DND-41 (cell line): Measurements from ENCODE around the gene JAZF1.

Source experiments
- ATAC-seq: fragments of 200-7000 bp; cut with Tn5 transposase; 3 replicates; pipeline ENCODE4 v1.9.1; 2021; ENCODE audit warnings: low read depth; ENCODE audit not compliant: insufficient read depth
- DNase-seq: peaks from one replicate; pipeline ENCODE4 v3.0.0-alpha.2; 2020
- H2AFZ ChIP-seq: 2 replicates; pipeline ENCODE4 v1.6.0; 2012; ENCODE audit warnings: low read depth, low read length
- H3K27ac ChIP-seq: 2 replicates; pipeline ENCODE4 v1.5.1; 2012; ENCODE audit warnings: low read length, inconsistent platforms
- H3K27me3 ChIP-seq: fragments of 200-600 bp; sonication (generic); 2 replicates; pipeline ENCODE4 v1.6.0; 2012; ENCODE audit warnings: low read length, mild to moderate bottlenecking, inconsistent platforms; ENCODE audit not compliant: insufficient read depth, poor library complexity
- H3K36me3 ChIP-seq: 2 replicates; pipeline ENCODE4 v1.5.1; 2012; ENCODE audit warnings: low read length, inconsistent platforms; ENCODE audit not compliant: insufficient read depth
- H3K4me1 ChIP-seq: 2 replicates; pipeline ENCODE4 v1.5.1; 2012; ENCODE audit warnings: mild to moderate bottlenecking, low read length; ENCODE audit not compliant: insufficient read depth
- H3K4me2 ChIP-seq: 2 replicates; pipeline ENCODE4 v1.6.0; 2012; ENCODE audit warnings: mild to moderate bottlenecking, moderate library complexity, low read length, inconsistent platforms; ENCODE audit not compliant: insufficient read depth
- H3K4me3 ChIP-seq, 2 experiments: fragments of 200-600 bp in 1 of 2; shearing (Covaris generic) in 1 of 2; 2 replicates each; pipeline ENCODE4 v1.5.1; 2012 to 2016; ENCODE audit warnings: inconsistent platforms in 2 of 2, low read length in 2 of 2, mild to moderate bottlenecking in 2 of 2, low read depth in 1 of 2, moderate library complexity in 1 of 2
- H3K79me2 ChIP-seq: 2 replicates; pipeline ENCODE4 v1.6.0; 2012; ENCODE audit warnings: low read length, inconsistent platforms; ENCODE audit not compliant: insufficient read depth
- H3K9ac ChIP-seq: 2 replicates; pipeline ENCODE4 v1.6.0; 2012; ENCODE audit warnings: low read depth, mild to moderate bottlenecking, inconsistent platforms, low read length, moderate library complexity
- H3K9me3 ChIP-seq: 2 replicates; pipeline ENCODE4 v1.5.1; 2012; ENCODE audit warnings: low read length, moderate library complexity, mild to moderate bottlenecking, inconsistent platforms; ENCODE audit not compliant: insufficient read depth, severe bottlenecking
- H4K20me1 ChIP-seq: 2 replicates; pipeline ENCODE4 v1.6.0; 2012; ENCODE audit warnings: low read length; ENCODE audit not compliant: insufficient read depth
- EZH2 ChIP-seq: IDR thresholded peaks from 3 replicates; pipeline ENCODE4 v1.6.1; 2012; ENCODE audit warnings: borderline replicate concordance, low read depth, mild to moderate bottlenecking, moderate library complexity, low read length, inconsistent platforms; ENCODE audit not compliant: severe bottlenecking
- TF ChIP-seq, protein P1 (sequence below): IDR thresholded peaks from 2 replicates; pipeline ENCODE4 v1.5.1; 2012; ENCODE audit warnings: borderline replicate concordance, low read length, moderate library complexity, mild to moderate bottlenecking; ENCODE audit not compliant: poor library complexity, severe bottlenecking; ENCODE audit errors: extremely low read depth

The JAZF1 gene

DNA sequence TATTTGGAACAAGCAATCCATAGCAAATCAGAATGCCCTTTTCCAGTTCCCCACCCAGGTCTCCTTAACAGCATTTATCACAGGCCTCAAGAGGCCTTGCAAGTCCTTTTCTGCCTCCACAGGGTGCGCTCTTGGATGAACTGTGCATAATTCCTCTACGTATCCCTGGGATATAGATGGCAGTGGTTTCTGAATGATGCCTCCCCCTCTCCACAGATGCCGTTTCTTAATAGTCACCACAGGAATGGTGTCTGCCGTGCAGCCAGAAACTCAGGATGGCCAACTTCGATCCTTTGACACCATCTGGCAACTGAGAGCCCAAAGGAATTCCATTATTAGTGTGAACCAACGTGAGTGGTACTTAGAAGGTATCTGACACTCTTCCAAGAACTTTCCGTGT lies 43.1 kb downstream of the JAZF1 start:
- Histone ChIP-seq H2AFZ (no peak overlapping the region), H4K20me1 (no peaks in the 10 kb centered on the region), H3K9ac (no peak overlapping the region), H3K27me3 (no peaks in the 10 kb centered on the region), H3K4me2 (no peak overlapping the region), H3K4me3 (no peak overlapping the region), H3K79me2 (no peaks in the 10 kb centered on the region), H3K27ac (no peak overlapping the region), H3K36me3 (no peaks in the 10 kb centered on the region), H3K9me3 (no peaks in the 10 kb centered on the region), H3K4me1 (no peaks in the 10 kb centered on the region)
- no peak for ATAC-seq
- DNase-seq, result no peak
- TF ChIP-seq, protein P1, sequence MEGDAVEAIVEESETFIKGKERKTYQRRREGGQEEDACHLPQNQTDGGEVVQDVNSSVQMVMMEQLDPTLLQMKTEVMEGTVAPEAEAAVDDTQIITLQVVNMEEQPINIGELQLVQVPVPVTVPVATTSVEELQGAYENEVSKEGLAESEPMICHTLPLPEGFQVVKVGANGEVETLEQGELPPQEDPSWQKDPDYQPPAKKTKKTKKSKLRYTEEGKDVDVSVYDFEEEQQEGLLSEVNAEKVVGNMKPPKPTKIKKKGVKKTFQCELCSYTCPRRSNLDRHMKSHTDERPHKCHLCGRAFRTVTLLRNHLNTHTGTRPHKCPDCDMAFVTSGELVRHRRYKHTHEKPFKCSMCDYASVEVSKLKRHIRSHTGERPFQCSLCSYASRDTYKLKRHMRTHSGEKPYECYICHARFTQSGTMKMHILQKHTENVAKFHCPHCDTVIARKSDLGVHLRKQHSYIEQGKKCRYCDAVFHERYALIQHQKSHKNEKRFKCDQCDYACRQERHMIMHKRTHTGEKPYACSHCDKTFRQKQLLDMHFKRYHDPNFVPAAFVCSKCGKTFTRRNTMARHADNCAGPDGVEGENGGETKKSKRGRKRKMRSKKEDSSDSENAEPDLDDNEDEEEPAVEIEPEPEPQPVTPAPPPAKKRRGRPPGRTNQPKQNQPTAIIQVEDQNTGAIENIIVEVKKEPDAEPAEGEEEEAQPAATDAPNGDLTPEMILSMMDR, result no peak
- TF ChIP-seq EZH2, result no peak

DNA sequence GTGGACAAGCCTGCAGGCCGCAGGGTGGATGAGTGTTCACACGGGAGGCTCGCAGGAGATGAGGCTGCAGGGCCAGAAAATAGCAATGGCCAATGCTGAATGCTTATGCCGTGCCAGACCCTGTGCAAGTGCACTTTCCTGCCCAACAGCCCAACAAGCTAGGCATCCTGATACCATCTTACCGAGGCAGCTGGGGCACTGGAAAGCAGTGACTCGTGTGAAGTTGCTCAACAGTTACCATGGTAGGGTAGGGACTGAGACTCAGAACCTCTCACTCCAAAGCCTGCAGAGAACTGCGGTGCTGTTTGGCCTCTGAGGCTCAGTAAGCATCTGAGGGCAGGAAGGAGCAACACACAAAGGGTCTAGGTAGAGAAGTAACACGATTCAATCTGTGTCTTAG lies 43.7 kb downstream of the JAZF1 start:
- Histone ChIP-seq H2AFZ (no peak overlapping the region), H3K36me3 (no peaks in the 10 kb centered on the region), H4K20me1 (no peaks in the 10 kb centered on the region), H3K79me2 (no peaks in the 10 kb centered on the region), H3K27ac (no peak overlapping the region), H3K9me3 (no peaks in the 10 kb centered on the region), H3K4me2 (no peak overlapping the region), H3K4me1 (no peaks in the 10 kb centered on the region), H3K27me3 (no peaks in the 10 kb centered on the region), H3K9ac (no peak overlapping the region), H3K4me3 (no peak overlapping the region)
- TF ChIP-seq EZH2, result no peak
- TF ChIP-seq, protein P1, result no peak
- ATAC-seq (no peak), DNase-seq (no peak)

DNA sequence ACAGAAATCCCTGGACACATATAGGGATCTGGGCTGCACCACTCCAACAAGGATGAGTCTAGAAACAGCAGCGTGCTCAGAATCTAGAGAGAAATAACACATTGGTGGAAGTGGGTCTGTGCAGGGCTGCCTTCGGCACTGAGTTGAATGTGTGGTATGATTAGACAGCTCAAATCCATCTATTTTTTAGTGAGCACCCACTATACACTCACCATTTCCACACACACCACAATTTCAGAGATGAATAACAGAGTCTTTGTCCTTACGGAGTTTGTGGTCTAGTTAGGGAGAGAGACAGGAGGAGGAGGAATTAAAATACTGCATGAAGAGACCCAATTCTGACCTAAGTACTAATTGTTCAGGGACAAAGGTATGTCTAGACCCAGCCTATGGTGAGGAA lies 44.2 kb downstream of the JAZF1 start:
- TF ChIP-seq, protein P1, result no peak
- TF ChIP-seq EZH2, result no peak
- H3K79me2 ChIP-seq, result no peaks in the 10 kb centered on the region
- H3K4me2 ChIP-seq, result no peak overlapping the region
- H3K27ac ChIP-seq, result no peak overlapping the region
- no peaks in the 10 kb centered on the region for H3K27me3 ChIP-seq
- DNase-seq (no peak), ATAC-seq (no peak)
- no peak overlapping the region for H3K9ac ChIP-seq
- no peaks in the 10 kb centered on the region for H3K36me3 ChIP-seq
- H4K20me1 ChIP-seq, result no peaks in the 10 kb centered on the region
- H2AFZ ChIP-seq, result no peak overlapping the region
- H3K4me3 ChIP-seq, result no peak overlapping the region
- no peaks in the 10 kb centered on the region for H3K4me1 ChIP-seq
- H3K9me3 ChIP-seq, result no peaks in the 10 kb centered on the region

DNA sequence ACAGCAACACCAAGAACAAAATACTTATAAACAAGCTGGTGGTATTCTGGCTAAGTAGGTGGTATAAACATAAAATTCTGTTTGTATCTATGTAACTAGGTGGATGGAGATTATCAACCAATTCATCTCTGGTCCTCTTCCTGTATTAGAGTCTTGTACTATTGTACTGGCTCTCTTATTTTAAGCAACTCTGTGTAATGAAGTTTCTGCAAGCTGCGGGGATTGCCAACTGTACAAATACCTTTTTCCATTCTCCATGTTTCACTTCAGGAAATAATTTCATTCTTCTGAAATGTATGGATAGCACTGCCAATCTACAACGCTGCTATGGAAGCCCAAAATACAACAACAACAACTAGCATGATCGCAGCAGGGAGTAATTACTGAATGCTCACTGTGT lies 44.8 kb downstream of the JAZF1 start:
- TF ChIP-seq EZH2, result no peak
- Histone ChIP-seq H2AFZ (no peak overlapping the region), H3K4me3 (no peak overlapping the region), H3K27ac (no peak overlapping the region), H3K79me2 (no peaks in the 10 kb centered on the region), H3K27me3 (no peaks in the 10 kb centered on the region), H3K36me3 (no peaks in the 10 kb centered on the region), H3K9ac (no peak overlapping the region), H4K20me1 (no peaks in the 10 kb centered on the region), H3K9me3 (no peaks in the 10 kb centered on the region), H3K4me2 (no peak overlapping the region), H3K4me1 (no peaks in the 10 kb centered on the region)
- DNase-seq (no peak), ATAC-seq (no peak)
